HG03095 (cell line): ENCODE results near the gene ADD1.
"Not testable (repeated sequence)": the region's sequence is repeated elsewhere in the genome, so short reads cannot be mapped to it uniquely, and the experiment has no call there.

Experiments
- ATAC-seq: cut with Tn5 transposase; IDR thresholded peaks from one replicate; pipeline ENCODE4 v1.9.1; 2021; ENCODE audit warnings: moderate library complexity; ENCODE audit not compliant: unreplicated experiment

ADD1 gene

GRCh38 chr4:2932321-2932950, 88.8 kb downstream of the ADD1 start:
- no peak for ATAC-seq

DNA sequence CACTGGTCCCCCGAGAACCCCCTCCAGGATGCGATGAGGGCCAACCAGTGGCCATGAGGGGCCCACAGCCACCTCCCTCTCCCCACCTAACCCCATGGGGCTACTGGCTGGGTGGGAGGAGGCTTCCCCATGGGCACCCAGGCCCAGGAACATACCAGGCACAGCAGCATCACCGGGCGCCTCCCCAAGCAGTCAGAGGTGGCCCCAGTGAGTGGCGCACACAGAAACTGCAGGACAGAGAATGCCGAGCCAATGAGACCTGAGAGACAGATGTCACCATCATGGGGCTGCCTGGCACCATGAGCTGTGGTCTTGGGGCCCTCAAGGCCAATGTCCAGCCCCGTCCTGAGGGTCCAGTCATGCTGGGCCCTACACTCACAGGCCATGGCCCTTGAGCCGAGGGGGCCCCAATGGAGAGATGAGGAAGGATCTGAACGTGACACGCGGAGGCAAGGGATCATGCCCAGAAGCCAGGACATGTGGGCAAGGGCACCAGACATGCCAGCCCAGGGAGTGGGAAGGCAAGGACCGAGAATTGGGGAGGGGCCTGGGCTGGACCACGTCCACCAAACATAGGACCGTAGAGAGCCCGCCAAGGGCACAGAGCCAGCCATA, 89.4 kb downstream of the ADD1 start:
- no peak for ATAC-seq

GRCh38 chr4:2933566-2934076, 90.0 kb downstream of the ADD1 start:
- ATAC-seq = no peak

DNA sequence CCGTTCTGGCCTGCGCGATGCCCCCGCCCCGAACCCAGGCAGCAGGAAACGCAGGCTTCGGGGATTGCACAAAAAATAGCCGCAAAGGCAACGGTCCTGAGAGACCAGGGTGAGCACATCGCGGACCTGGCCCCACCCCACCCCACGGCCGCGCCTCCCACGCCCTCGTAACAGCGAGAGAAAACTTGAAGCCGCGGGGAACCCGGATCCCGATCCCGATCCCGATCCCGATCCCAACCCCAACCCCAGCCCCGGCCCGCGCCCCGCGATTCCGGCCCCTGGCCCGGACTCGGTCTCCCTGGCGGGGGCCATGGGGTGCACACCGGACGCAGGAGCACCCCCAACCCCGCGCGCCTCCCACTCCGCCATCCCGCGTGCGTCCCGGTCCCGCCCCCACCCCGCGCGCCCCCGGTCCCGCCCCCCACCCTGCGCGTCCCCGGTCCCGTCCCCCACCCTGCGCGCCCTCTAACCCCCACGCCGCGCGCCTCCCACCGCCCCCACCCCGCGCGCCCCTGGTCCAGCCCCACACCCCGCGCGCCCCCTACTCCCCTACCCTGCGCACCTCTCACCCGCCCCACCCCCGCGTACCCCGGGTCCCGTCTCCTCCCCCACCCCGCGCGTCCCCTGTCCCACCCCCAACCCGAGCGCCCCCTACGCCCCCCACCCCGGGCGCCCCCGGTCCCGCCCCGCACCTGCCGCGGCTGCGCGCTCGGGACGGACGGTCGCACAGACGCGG, 90.6 kb downstream of the ADD1 start:
- ATAC-seq = no peak

- peak; percentile 39 for ATAC-seq
Observed at GRCh38 chr4:2934813-2935761, 91.4 kb downstream of the ADD1 start.

GRCh38 chr4:2935762-2936743, 92.4 kb downstream of the ADD1 start:
- no peak for ATAC-seq

GRCh38 chr4:2936773-2937145, 93.1 kb downstream of the ADD1 start:
- no peak for ATAC-seq

DNA sequence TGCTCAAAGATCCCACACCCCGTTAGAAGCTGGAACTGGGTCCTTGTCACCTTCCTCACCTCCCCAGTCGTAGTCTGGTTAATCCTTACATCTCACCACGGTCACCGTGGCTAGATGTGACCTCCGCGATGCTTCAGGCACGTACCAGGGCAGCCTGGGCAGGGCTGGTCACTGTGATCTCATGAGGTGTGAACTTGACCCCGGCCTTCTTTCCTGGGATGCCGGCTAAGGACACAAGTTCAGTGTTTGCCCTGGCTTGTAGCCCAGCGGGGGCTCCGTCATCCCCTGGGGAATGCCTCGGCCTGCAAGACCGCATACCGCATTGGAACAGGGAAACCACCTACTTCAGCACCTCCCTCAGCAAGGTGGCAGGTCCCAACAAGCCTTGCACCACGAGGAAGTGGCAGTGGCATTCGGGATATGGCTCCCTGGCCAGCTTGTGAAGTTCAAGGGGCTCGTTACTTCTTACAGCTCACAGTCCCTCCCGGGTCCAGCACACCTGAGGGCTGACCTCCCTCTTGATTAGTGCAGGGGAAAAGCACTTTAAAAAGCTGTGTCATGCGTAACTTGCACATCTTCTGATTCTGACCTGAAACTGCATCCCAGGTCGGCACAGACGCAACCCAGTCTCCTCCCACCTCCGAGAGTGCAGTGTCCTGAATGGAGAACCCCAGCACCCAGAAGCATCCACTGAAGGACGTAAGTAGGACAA, 93.7 kb downstream of the ADD1 start:
- no peak for ATAC-seq

- no peak for ATAC-seq
Observed at GRCh38 chr4:2937986-2938385, 94.3 kb downstream of the ADD1 start.

- ATAC-seq = not testable (repeated sequence)
Observed at GRCh38 chr4:2938411-2938810, 94.8 kb downstream of the ADD1 start.

- no peak for ATAC-seq
Observed at GRCh38 chr4:2938906-2939305, 95.3 kb downstream of the ADD1 start.

GRCh38 chr4:2939383-2940243, 96.0 kb downstream of the ADD1 start:
- ATAC-seq = no peak

GRCh38 chr4:2940267-2941137, 96.9 kb downstream of the ADD1 start:
- no peak for ATAC-seq

- ATAC-seq = no peak
Observed at GRCh38 chr4:2941138-2942036, 97.7 kb downstream of the ADD1 start.

GRCh38 chr4:2942037-2942531, 98.4 kb downstream of the ADD1 start:
- ATAC-seq = no peak
